HG02852 (cell line): ENCODE measurements around the gene NPEPPS.
A peak's percentile ranks its signal among the peaks of the same experiment; 100 is the strongest.

ENCODE experiments used
- ATAC-seq: cut with Tn5 transposase; IDR thresholded peaks from one replicate; pipeline ENCODE4 v1.9.1; 2021; ENCODE audit warnings: mild to moderate bottlenecking, moderate library complexity; ENCODE audit not compliant: unreplicated experiment

The NPEPPS gene

GRCh38 chr17:47654991-47655390 is 124.1 kb downstream of the NPEPPS start:
- no peak for ATAC-seq

GRCh38 chr17:47660064-47660492 is 129.2 kb downstream of the NPEPPS start:
- ATAC-seq: peak; percentile 71

GRCh38 chr17:47663912-47664623 is 133.2 kb downstream of the NPEPPS start:
- ATAC-seq: no peak

- no peak for ATAC-seq
Measured at GRCh38 chr17:47664624-47664941, 133.7 kb downstream of the NPEPPS start.

- no peak for ATAC-seq
Measured at GRCh38 chr17:47665655-47666054, 134.7 kb downstream of the NPEPPS start.

- ATAC-seq: no peak
Measured at GRCh38 chr17:47669081-47669480, 138.2 kb downstream of the NPEPPS start.

- no peak for ATAC-seq
Measured at GRCh38 chr17:47670064-47670463, 139.2 kb downstream of the NPEPPS start.
